HFFc6 (cell line): ENCODE data around the gene ASB16. TPM values are rescaled to one million over a fixed set of nuclear protein-coding genes. Genes with fewer than 3 reads are reported as not detected.

Source experiments
- DNase-seq: peaks from one replicate; pipeline ENCODE4 v3.0.0-alpha.2; 2018
- H3K27ac Mint-ChIP-seq: 2 replicates; pipeline ENCODE4 v1.8.0; 2020; ENCODE audit warnings: mild to moderate bottlenecking, mixed read lengths
- H3K27me3 Mint-ChIP-seq: 2 replicates; pipeline ENCODE4 v1.8.0; 2021; ENCODE audit warnings: mild to moderate bottlenecking, moderate library complexity, mixed read lengths; ENCODE audit not compliant: insufficient read depth
- H3K36me3 Mint-ChIP-seq: 2 replicates; pipeline ENCODE4 v1.8.0; 2021; ENCODE audit warnings: low read depth, mixed read lengths
- H3K4me1 Mint-ChIP-seq: 2 replicates; pipeline ENCODE4 v1.8.0; 2020; ENCODE audit warnings: low read depth, mixed read lengths
- H3K4me3 Mint-ChIP-seq: 2 replicates; pipeline ENCODE4 v1.8.0; 2020; ENCODE audit warnings: mild to moderate bottlenecking, moderate library complexity, mixed read lengths
- H3K9me3 Mint-ChIP-seq: 2 replicates; pipeline ENCODE4 v1.8.0; 2020; ENCODE audit warnings: mild to moderate bottlenecking, mixed read lengths
- CTCF ChIP-seq: fragments of 200-600 bp; sonication (generic); IDR thresholded peaks from 2 replicates; pipeline ENCODE4 v1.5.0; 2021; ENCODE audit warnings: antibody characterized with exemption, mild to moderate bottlenecking
- total RNA-seq, 6 experiments: library from RNA; stranded (reverse); fragmentation: NEBNext Ultra II Directional; extraction: Animal tissue kit (Norgen Biotek cat#: 25700); gene quantifications; 2 replicates in 1 of 6; 3 replicates in 5 of 6; pipeline ENCODE4 v1.2.3, GENCODE V29; 2021

ASB16 gene
- total RNA-seq, 6 experiments from 2014 or later = 0.18 to 0.48 (median 0.29) TPM; not detected in 3

- no peak for TF ChIP-seq CTCF
- Mint-ChIP-seq H3K27ac (no peak overlapping the region), H3K4me1 (peaks cover 10% of the 10 kb centered on the region), H3K9me3 (no peaks in the 10 kb centered on the region), H3K27me3 (no peaks in the 10 kb centered on the region), H3K4me3 (no peak overlapping the region), H3K36me3 (peaks cover 8% of the 10 kb centered on the region)
- no peak for DNase-seq
These were observed 3.9 kb downstream of the ASB16 start for GRCh38 chr17:44174427-44174826.

GRCh38 chr17:44176257-44176656, 5.8 kb downstream of the ASB16 start:
- Mint-ChIP-seq H3K9me3 (no peaks in the 10 kb centered on the region), H3K27ac (no peak overlapping the region), H3K27me3 (no peaks in the 10 kb centered on the region), H3K4me1 (no peaks in the 10 kb centered on the region), H3K36me3 (peaks cover 8% of the 10 kb centered on the region), H3K4me3 (no peak overlapping the region)
- TF ChIP-seq CTCF = no peak
- DNase-seq = no peak

GRCh38 chr17:44176671-44177501, 6.4 kb downstream of the ASB16 start:
- Mint-ChIP-seq H3K4me3 (no peak overlapping the region), H3K36me3 (peaks cover 12% of the 10 kb centered on the region), H3K4me1 (no peaks in the 10 kb centered on the region), H3K27me3 (no peaks in the 10 kb centered on the region), H3K9me3 (no peaks in the 10 kb centered on the region), H3K27ac (no peak overlapping the region)
- no peak for TF ChIP-seq CTCF
- DNase-seq = no peak

GRCh38 chr17:44177640-44178039, 7.1 kb downstream of the ASB16 start:
- H3K27me3 Mint-ChIP-seq = no peaks in the 10 kb centered on the region
- H3K36me3 Mint-ChIP-seq = peaks cover 13% of the 10 kb centered on the region
- H3K27ac Mint-ChIP-seq = no peak overlapping the region
- DNase-seq = no peak
- H3K4me1 Mint-ChIP-seq = no peaks in the 10 kb centered on the region
- no peaks in the 10 kb centered on the region for H3K9me3 Mint-ChIP-seq
- no peak for TF ChIP-seq CTCF
- H3K4me3 Mint-ChIP-seq = no peak overlapping the region

- no peak for DNase-seq
- TF ChIP-seq CTCF = no peak
- no peak overlapping the region for H3K4me3 Mint-ChIP-seq
- no peaks in the 10 kb centered on the region for H3K4me1 Mint-ChIP-seq
- H3K27me3 Mint-ChIP-seq = no peaks in the 10 kb centered on the region
- no peaks in the 10 kb centered on the region for H3K9me3 Mint-ChIP-seq
- no peak overlapping the region for H3K27ac Mint-ChIP-seq
- peaks cover 13% of the 10 kb centered on the region for H3K36me3 Mint-ChIP-seq
These were observed 7.6 kb downstream of the ASB16 start for GRCh38 chr17:44178133-44178532.
